Measurements from ENCODE around the gene ATRNL1. TPM values are rescaled to one million over a fixed set of nuclear protein-coding genes. Genes with fewer than 3 reads are reported as not detected.
A peak's percentile ranks its signal among the peaks of the same experiment; 100 is the strongest.

The ATRNL1 gene
- total and polyA plus RNA-seq, 2 of the 8 experiments (the other 6 are each of a cell fraction or from before 2014, with no cell fraction given) = 5.1 to 17.6 TPM

DNA sequence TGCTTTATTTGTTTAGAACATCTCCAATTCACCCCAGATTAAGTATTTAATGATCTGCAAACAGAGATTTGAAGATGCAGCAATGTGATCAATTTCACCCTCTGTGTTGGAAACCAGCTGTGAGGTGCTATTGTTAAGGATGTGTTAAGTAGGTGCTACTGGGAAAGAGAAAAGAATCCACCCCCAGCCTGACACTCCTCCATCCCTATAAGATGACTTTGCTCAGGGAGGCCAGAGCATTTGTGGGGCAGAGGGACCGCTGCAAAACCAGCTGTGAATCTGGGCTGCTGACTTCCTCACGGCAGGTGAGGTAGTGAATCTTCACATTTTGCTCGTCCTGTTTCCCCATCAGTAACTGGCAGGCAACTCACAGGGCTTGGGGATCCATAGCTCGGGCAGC is 882.3 kb downstream of the ATRNL1 start:
- no peak overlapping the region for H3K4ac ChIP-seq (replicated peaks; ENCODE audit: insufficient read length, low read depth, low read length)
- no peaks in the 10 kb centered on the region for H3K79me2 ChIP-seq (ENCODE audit: control insufficient read depth in 1 of 2, insufficient read depth in 2 of 2, low read length in 2 of 2)
- H3K27ac ChIP-seq (ENCODE audit: low read depth, low read length) = no peak overlapping the region
- H2AFZ ChIP-seq (ENCODE audit: low read length) = no peak overlapping the region
- H3K9ac ChIP-seq (replicated peaks in 1 of 4; ENCODE audit: extremely low read depth in 1 of 4, low read depth in 3 of 4, low read length in 3 of 4) = no peak overlapping the region
- H2AK5ac ChIP-seq (ENCODE audit: low read depth, low read length) = no peak overlapping the region
- no peak overlapping the region for H2BK5ac ChIP-seq (ENCODE audit: low read depth, low read length)
- DNase-seq (ENCODE audit: low read depth in 1 of 2, low spot score in 2 of 2) = no peak
- H3K18ac ChIP-seq (ENCODE audit: extremely low read depth, low read length) = no peak overlapping the region
- no peaks in the 10 kb centered on the region for H4K20me1 ChIP-seq (replicated peaks in 1 of 2; ENCODE audit: control insufficient read depth in 1 of 2, insufficient read depth in 2 of 2, low read length in 2 of 2)
- H3K4me1 ChIP-seq (replicated peaks in 1 of 4; ENCODE audit: control insufficient read depth in 3 of 4, insufficient read depth in 4 of 4, low read length in 3 of 4) = peaks cover 0 to 11% (median 5%) of the 10 kb centered on the region in 4 experiments; a peak in 6 of 7 replicates
- no peaks in the 10 kb centered on the region for H3K36me3 ChIP-seq (ENCODE audit: control insufficient read depth in 2 of 4, insufficient read depth in 4 of 4, low read length in 3 of 4)
- H3K14ac ChIP-seq (ENCODE audit: insufficient read length) = no peak overlapping the region
- no peaks in the 10 kb centered on the region for H3K79me1 ChIP-seq (ENCODE audit: low read depth, low read length)
- no peak overlapping the region for H3K56ac ChIP-seq (replicated peaks; ENCODE audit: insufficient read length, low read depth, low read length)
- no peak overlapping the region for H4K8ac ChIP-seq (ENCODE audit: extremely low read depth, insufficient read depth, low read length)
- H3K9me3 ChIP-seq (ENCODE audit: insufficient read depth in 2 of 2, low read depth in 1 of 2, low read length in 1 of 2) = peaks cover 4 to 8% of the 10 kb centered on the region in 2 experiments; a peak in 3 of 4 replicates
- H3K23ac ChIP-seq (ENCODE audit: insufficient read length) = no peak overlapping the region
- H2BK15ac ChIP-seq (ENCODE audit: low read length) = no peak overlapping the region
- H3K4me3 ChIP-seq (ENCODE audit: extremely low read depth in 1 of 4, insufficient read depth in 2 of 4, low read depth in 3 of 4, low read length in 4 of 4) = no peak overlapping the region
- no peak overlapping the region for H4K91ac ChIP-seq (replicated peaks; ENCODE audit: insufficient read length, low read length)
- H2BK120ac ChIP-seq (replicated peaks; ENCODE audit: low read depth, low read length) = no peak overlapping the region
- TF ChIP-seq TCF12 (IDR thresholded peaks at IDR 0.05; ENCODE audit: low read depth, low read length) (0 out of 2 replicates have a peak, but pooled peaks have one; percentile 9), YY1 (IDR thresholded peaks at IDR 0.05; ENCODE audit: low read depth, low read length) (0 out of 2 replicates have a peak, but pooled peaks have one; percentile 17), KDM4A (IDR thresholded peaks at IDR 0.05; ENCODE audit: low read depth, low read length, severe bottlenecking) (no peak)
- H4K5ac ChIP-seq (ENCODE audit: insufficient read length, low read depth, low read length) = no peak overlapping the region
- H2BK20ac ChIP-seq (ENCODE audit: low read length) = no peak overlapping the region
- ChIA-PET CTCF (ENCODE audit: partially characterized antibody) (interaction anchor here (1.4 to 2.1 kb wide), 2 partner anchors 18 to 49 kb away, joined by 4 to 7 read pairs; no protein-coding TSS in a partner anchor), POLR2A (ENCODE audit: partially characterized antibody) (no interaction called here)
- H3K27me3 ChIP-seq (replicated peaks in 1 of 4; ENCODE audit: control insufficient read depth in 3 of 4, extremely low read depth in 1 of 4, insufficient read depth in 3 of 4, low read length in 3 of 4) = no peaks in the 10 kb centered on the region
- WGBS, 2 experiments (ENCODE audit: extremely low coverage in 1 of 2, insufficient coverage in 1 of 2, insufficient read length in 1 of 2, insufficient replicate concordance in 2 of 2, low coverage in 1 of 2, low lambda C conversion rate in 2 of 2, missing lambda C conversion rate in 1 of 2) = 70% methylated on average over 4 of the region's 4 CpGs; no CpG with 5 or more reads in 1 of the 2 experiments
- H2BK12ac ChIP-seq (ENCODE audit: low read depth, low read length) = 0 out of 2 replicates have a peak overlapping the region, but pooled peaks have one; percentile 5
- H3K23me2 ChIP-seq (ENCODE audit: low read depth, low read length) = no peaks in the 10 kb centered on the region
- H3K4me2 ChIP-seq (ENCODE audit: insufficient read depth in 1 of 2, low read depth in 2 of 2, low read length in 2 of 2) = no peak overlapping the region
- no peak for FAIRE-seq

All from H1 (cell line).